Measurements from ENCODE around the gene MTA2.
"Not testable (repeated sequence)": the region's sequence is repeated elsewhere in the genome, so short reads cannot be mapped to it uniquely, and the experiment has no call there.

Gene MTA2

GRCh38 chr11:62577046-62577714, 24.5 kb downstream of the MTA2 start:
- Histone ChIP-seq H3K27ac (ENCODE audit: low read length) (no peak overlapping the region), H3K4me3 (ENCODE audit: low read length) (no peak overlapping the region), H3K27me3 (ENCODE audit: control insufficient read depth, insufficient read depth, low read length) (no peaks in the 10 kb centered on the region), H3K9me3 (ENCODE audit: control insufficient read depth, insufficient read depth, low read length) (no peaks in the 10 kb centered on the region), H3K36me3 (ENCODE audit: control insufficient read depth, insufficient read depth, low read length) (peaks cover 19% of the 10 kb centered on the region), H3K4me1 (ENCODE audit: control insufficient read depth, insufficient read depth, low read length) (peaks cover 2% of the 10 kb centered on the region; the same call in 1 of the 2 replicates)
- WGBS (ENCODE audit: insufficient coverage, insufficient read length), result no CpG with 5 or more reads among the region's 12 CpGs
- no peak for DNase-seq (ENCODE audit: low read depth, low spot score)

GRCh38 chr11:62575837-62576236, 25.8 kb downstream of the MTA2 start:
- peaks cover 2% of the 10 kb centered on the region; the same call in 1 of the 2 replicates for H3K4me1 ChIP-seq (ENCODE audit: control insufficient read depth, insufficient read depth, low read length)
- no peak overlapping the region for H3K4me3 ChIP-seq (ENCODE audit: low read length)
- no peaks in the 10 kb centered on the region for H3K27me3 ChIP-seq (ENCODE audit: control insufficient read depth, insufficient read depth, low read length)
- no peak for DNase-seq (ENCODE audit: low read depth, low spot score)
- H3K36me3 ChIP-seq (ENCODE audit: control insufficient read depth, insufficient read depth, low read length), result peaks cover 28% of the 10 kb centered on the region
- H3K27ac ChIP-seq (ENCODE audit: low read length), result no peak overlapping the region
- H3K9me3 ChIP-seq (ENCODE audit: control insufficient read depth, insufficient read depth, low read length), result no peaks in the 10 kb centered on the region
- no CpG with 5 or more reads among the region's 14 CpGs for WGBS (ENCODE audit: insufficient coverage, insufficient read length)

GRCh38 chr11:62575156-62575555, 26.5 kb downstream of the MTA2 start:
- Histone ChIP-seq H3K27me3 (ENCODE audit: control insufficient read depth, insufficient read depth, low read length) (no peaks in the 10 kb centered on the region), H3K36me3 (ENCODE audit: control insufficient read depth, insufficient read depth, low read length) (peaks cover 35% of the 10 kb centered on the region), H3K4me1 (ENCODE audit: control insufficient read depth, insufficient read depth, low read length) (peaks cover 2% of the 10 kb centered on the region; the same call in 1 of the 2 replicates), H3K9me3 (ENCODE audit: control insufficient read depth, insufficient read depth, low read length) (no peaks in the 10 kb centered on the region), H3K27ac (ENCODE audit: low read length) (no peak overlapping the region), H3K4me3 (ENCODE audit: low read length) (no peak overlapping the region)
- DNase-seq (ENCODE audit: low read depth, low spot score), result no peak
- no CpG with 5 or more reads among the region's 17 CpGs for WGBS (ENCODE audit: insufficient coverage, insufficient read length)

- Histone ChIP-seq H3K27me3 (ENCODE audit: control insufficient read depth, insufficient read depth, low read length) (no peaks in the 10 kb centered on the region), H3K27ac (ENCODE audit: low read length) (no peak overlapping the region), H3K4me3 (ENCODE audit: low read length) (peak overlapping the region; percentile 57; the same call in 1 of the 2 replicates), H3K9me3 (ENCODE audit: control insufficient read depth, insufficient read depth, low read length) (no peaks in the 10 kb centered on the region), H3K4me1 (ENCODE audit: control insufficient read depth, insufficient read depth, low read length) (peaks cover 2% of the 10 kb centered on the region; the same call in 1 of the 2 replicates), H3K36me3 (ENCODE audit: control insufficient read depth, insufficient read depth, low read length) (peaks cover 38% of the 10 kb centered on the region)
- WGBS (ENCODE audit: insufficient coverage, insufficient read length), result no CpG with 5 or more reads among the region's 33 CpGs
- no peak for DNase-seq (ENCODE audit: low read depth, low spot score)
Observed at GRCh38 chr11:62574363-62575071, 27.1 kb downstream of the MTA2 start.

- H3K4me3 ChIP-seq (ENCODE audit: low read length), result peak within 1 kb of the TSS; percentile 94
- no peak within 1 kb of the TSS for H3K27ac ChIP-seq (ENCODE audit: low read length)
- H3K27me3 ChIP-seq (ENCODE audit: control insufficient read depth, insufficient read depth, low read length), result no peaks in the 10 kb centered on the region
- peaks cover 39% of the 10 kb centered on the region for H3K36me3 ChIP-seq (ENCODE audit: control insufficient read depth, insufficient read depth, low read length)
- H3K9me3 ChIP-seq (ENCODE audit: control insufficient read depth, insufficient read depth, low read length), result no peaks in the 10 kb centered on the region
- DNase-seq (ENCODE audit: low read depth, low spot score), result peak; percentile 99
- WGBS (ENCODE audit: insufficient coverage, insufficient read length), result no CpG with 5 or more reads among the region's 46 CpGs
- H3K4me1 ChIP-seq (ENCODE audit: control insufficient read depth, insufficient read depth, low read length), result peaks cover 2% of the 10 kb centered on the region; the same call in 1 of the 2 replicates
Observed at GRCh38 chr11:62573592-62574362, 27.9 kb downstream of the MTA2 start, which contains the start of gene EEF1G. EEF1G (minus strand) TSS chr11:62573891; CDS start chr11:62573842, 49 bp downstream.

GRCh38 chr11:62573006-62573591, 28.6 kb downstream of the MTA2 start:
- Histone ChIP-seq H3K9me3 (ENCODE audit: control insufficient read depth, insufficient read depth, low read length) (no peaks in the 10 kb centered on the region), H3K27ac (ENCODE audit: low read length) (no peak overlapping the region), H3K27me3 (ENCODE audit: control insufficient read depth, insufficient read depth, low read length) (no peaks in the 10 kb centered on the region), H3K4me3 (ENCODE audit: low read length) (peak overlapping the region; percentile 94), H3K4me1 (ENCODE audit: control insufficient read depth, insufficient read depth, low read length) (peaks cover 2% of the 10 kb centered on the region; the same call in 1 of the 2 replicates), H3K36me3 (ENCODE audit: control insufficient read depth, insufficient read depth, low read length) (peaks cover 34% of the 10 kb centered on the region)
- no CpG with 5 or more reads among the region's 33 CpGs for WGBS (ENCODE audit: insufficient coverage, insufficient read length)
- no peak for DNase-seq (ENCODE audit: low read depth, low spot score)

- no peak overlapping the region for H3K27ac ChIP-seq (ENCODE audit: low read length)
- H3K4me3 ChIP-seq (ENCODE audit: low read length), result peak overlapping the region; percentile 94; the same call in 1 of the 2 replicates
- DNase-seq (ENCODE audit: low read depth, low spot score), result no peak
- H3K36me3 ChIP-seq (ENCODE audit: control insufficient read depth, insufficient read depth, low read length), result peaks cover 34% of the 10 kb centered on the region
- H3K4me1 ChIP-seq (ENCODE audit: control insufficient read depth, insufficient read depth, low read length), result peaks cover 2% of the 10 kb centered on the region; the same call in 1 of the 2 replicates
- WGBS (ENCODE audit: insufficient coverage, insufficient read length), result 100% methylated on average over 1 of the region's 12 CpGs
- no peaks in the 10 kb centered on the region for H3K9me3 ChIP-seq (ENCODE audit: control insufficient read depth, insufficient read depth, low read length)
- H3K27me3 ChIP-seq (ENCODE audit: control insufficient read depth, insufficient read depth, low read length), result no peaks in the 10 kb centered on the region
Observed at GRCh38 chr11:62572431-62572830, 29.2 kb downstream of the MTA2 start.

- not testable (repeated sequence) for H3K27me3 ChIP-seq (ENCODE audit: control insufficient read depth, insufficient read depth, low read length); DNase-seq (ENCODE audit: low read depth, low spot score); H3K27ac ChIP-seq (ENCODE audit: low read length); H3K4me1 ChIP-seq (ENCODE audit: control insufficient read depth, insufficient read depth, low read length); H3K9me3 ChIP-seq (ENCODE audit: control insufficient read depth, insufficient read depth, low read length); H3K4me3 ChIP-seq (ENCODE audit: low read length)
- peaks cover 40% of the 10 kb centered on the region for H3K36me3 ChIP-seq (ENCODE audit: control insufficient read depth, insufficient read depth, low read length)
- 100% methylated on average over 1 of the region's 5 CpGs for WGBS (ENCODE audit: insufficient coverage, insufficient read length)
Observed at GRCh38 chr11:62571493-62571892, 30.2 kb downstream of the MTA2 start.

GRCh38 chr11:62570903-62571302, 30.8 kb downstream of the MTA2 start:
- no CpG with 5 or more reads among the region's 5 CpGs for WGBS (ENCODE audit: insufficient coverage, insufficient read length)
- H3K36me3 ChIP-seq (ENCODE audit: control insufficient read depth, insufficient read depth, low read length), result peaks cover 39% of the 10 kb centered on the region
- not testable (repeated sequence) for H3K27ac ChIP-seq (ENCODE audit: low read length); H3K4me3 ChIP-seq (ENCODE audit: low read length); H3K27me3 ChIP-seq (ENCODE audit: control insufficient read depth, insufficient read depth, low read length); H3K4me1 ChIP-seq (ENCODE audit: control insufficient read depth, insufficient read depth, low read length); H3K9me3 ChIP-seq (ENCODE audit: control insufficient read depth, insufficient read depth, low read length); DNase-seq (ENCODE audit: low read depth, low spot score)

- H3K36me3 ChIP-seq (ENCODE audit: control insufficient read depth, insufficient read depth, low read length), result peaks cover 39% of the 10 kb centered on the region; the same call in 1 of the 2 replicates
- H3K27ac ChIP-seq (ENCODE audit: low read length), result no peak overlapping the region
- H3K9me3 ChIP-seq (ENCODE audit: control insufficient read depth, insufficient read depth, low read length), result no peaks in the 10 kb centered on the region
- no peak for DNase-seq (ENCODE audit: low read depth, low spot score)
- no CpG with 5 or more reads among the region's 1 CpG for WGBS (ENCODE audit: insufficient coverage, insufficient read length)
- H3K27me3 ChIP-seq (ENCODE audit: control insufficient read depth, insufficient read depth, low read length), result no peaks in the 10 kb centered on the region
- H3K4me1 ChIP-seq (ENCODE audit: control insufficient read depth, insufficient read depth, low read length), result no peaks in the 10 kb centered on the region
- no peak overlapping the region for H3K4me3 ChIP-seq (ENCODE audit: low read length)
Observed at GRCh38 chr11:62569611-62570010, 32.1 kb downstream of the MTA2 start.

All from iPS DF 6.9 (cell line).